ENCODE data around the gene MSRB1. TPM values are rescaled to one million over a fixed set of nuclear protein-coding genes. Genes with fewer than 3 reads are reported as not detected.

Gene MSRB1
- total and polyA plus RNA-seq, 2 of the 8 experiments (the other 6 are each of a cell fraction or from before 2014, with no cell fraction given) = 28.2 to 51.4 TPM

DNA sequence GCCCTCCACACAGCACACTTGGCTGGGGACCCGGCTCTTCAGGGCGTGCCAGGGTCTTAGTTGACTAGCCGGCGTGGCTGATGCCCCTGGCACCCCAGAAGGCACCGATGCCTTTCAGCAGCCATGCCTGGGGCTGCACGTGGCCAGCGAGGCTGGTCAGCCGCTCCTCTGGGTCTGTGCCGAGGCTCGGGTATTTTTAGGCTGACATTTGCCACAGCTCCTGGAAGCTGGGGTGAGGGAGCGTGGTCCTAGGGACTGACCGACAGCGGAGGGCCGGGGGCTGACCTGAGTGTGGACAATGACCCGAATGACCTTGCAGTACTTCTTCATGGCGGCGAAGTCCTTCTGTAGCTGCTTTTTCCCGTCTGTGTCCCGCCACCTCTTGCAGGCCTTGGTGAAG, 7.6 kb upstream of the MSRB1 start:
- Histone ChIP-seq H2BK20ac (ENCODE audit: low read length) (no peak overlapping the region), H3K27me3 (replicated peaks in 1 of 4; ENCODE audit: control insufficient read depth in 3 of 4, extremely low read depth in 1 of 4, insufficient read depth in 3 of 4, low read length in 3 of 4) (no peaks in the 10 kb centered on the region), H4K5ac (ENCODE audit: insufficient read length, low read depth, low read length) (no peak overlapping the region), H3K79me2 (ENCODE audit: control insufficient read depth in 1 of 2, insufficient read depth in 2 of 2, low read length in 2 of 2) (no peaks in the 10 kb centered on the region), H3K36me3 (ENCODE audit: control insufficient read depth in 2 of 4, insufficient read depth in 4 of 4, low read length in 3 of 4) (no peaks in the 10 kb centered on the region), H3K9ac (replicated peaks in 1 of 4; ENCODE audit: extremely low read depth in 1 of 4, low read depth in 3 of 4, low read length in 3 of 4) (no peak overlapping the region), H2BK120ac (replicated peaks; ENCODE audit: low read depth, low read length) (no peak overlapping the region), H2BK12ac (ENCODE audit: low read depth, low read length) (no peak overlapping the region), H2BK5ac (ENCODE audit: low read depth, low read length) (no peak overlapping the region), H3K56ac (replicated peaks; ENCODE audit: insufficient read length, low read depth, low read length) (no peak overlapping the region), H3K27ac (ENCODE audit: low read depth, low read length) (no peak overlapping the region), H3K9me3 (ENCODE audit: insufficient read depth in 2 of 2, low read depth in 1 of 2, low read length in 1 of 2) (no peaks in the 10 kb centered on the region), H3K4me3 (ENCODE audit: extremely low read depth in 1 of 4, insufficient read depth in 2 of 4, low read depth in 3 of 4, low read length in 4 of 4) (no peak overlapping the region), H4K8ac (ENCODE audit: extremely low read depth, insufficient read depth, low read length) (no peak overlapping the region), H2BK15ac (ENCODE audit: low read length) (no peak overlapping the region), H3K18ac (ENCODE audit: extremely low read depth, low read length) (no peak overlapping the region), H3K4me1 (replicated peaks in 1 of 4; ENCODE audit: control insufficient read depth in 3 of 4, insufficient read depth in 4 of 4, low read length in 3 of 4) (peaks cover 0 to 3% (median 0%) of the 10 kb centered on the region in 4 experiments; a peak in 3 of 7 replicates), H3K4me2 (ENCODE audit: insufficient read depth in 1 of 2, low read depth in 2 of 2, low read length in 2 of 2) (no peak overlapping the region), H3K4ac (replicated peaks; ENCODE audit: insufficient read length, low read depth, low read length) (no peak overlapping the region), H3K23me2 (ENCODE audit: low read depth, low read length) (no peaks in the 10 kb centered on the region), H2AK5ac (ENCODE audit: low read depth, low read length) (no peak overlapping the region), H3K14ac (ENCODE audit: insufficient read length) (no peak overlapping the region), H4K20me1 (replicated peaks in 1 of 2; ENCODE audit: control insufficient read depth in 1 of 2, insufficient read depth in 2 of 2, low read length in 2 of 2) (peaks cover 0 to 4% of the 10 kb centered on the region in 2 experiments), H4K91ac (replicated peaks; ENCODE audit: insufficient read length, low read length) (no peak overlapping the region), H2AFZ (ENCODE audit: low read length) (no peak overlapping the region), H3K79me1 (ENCODE audit: low read depth, low read length) (no peaks in the 10 kb centered on the region), H3K23ac (ENCODE audit: insufficient read length) (no peak overlapping the region)
- POLR2A ChIA-PET (ENCODE audit: partially characterized antibody) = interaction anchor here (0.9 to 19.8 kb wide), 3 partner anchors 7 to 20 kb away, joined by 3 to 336 read pairs (median 165); partner anchors contain the start of genes MSRB1, NDUFB10, RNF151 and RPS2
- DNase-seq (ENCODE audit: low read depth in 1 of 2, low spot score in 2 of 2) = no peak
- WGBS, 2 experiments (ENCODE audit: extremely low coverage in 1 of 2, insufficient coverage in 1 of 2, insufficient read length in 1 of 2, insufficient replicate concordance in 2 of 2, low coverage in 1 of 2, low lambda C conversion rate in 2 of 2, missing lambda C conversion rate in 1 of 2) = 92% methylated on average over 19 of the region's 19 CpGs; no CpG with 5 or more reads in 1 of the 2 experiments
- CTCF ChIA-PET (ENCODE audit: partially characterized antibody) = interaction anchor here (1.4 to 6.5 kb wide), 3 partner anchors 9 to 87 kb away, joined by 5 to 62 read pairs (median 7); partner anchors contain the start of gene MSRB1
- TF ChIP-seq SRF (IDR thresholded peaks at IDR 0.05; ENCODE audit: low read depth, low read length) = no peak
- FAIRE-seq = no peak

All from H1 (cell line).